Esophagus (tissue), 2 donors: ENCODE results near the gene YIF1B. TPM values are rescaled to one million over a fixed set of nuclear protein-coding genes. Genes with fewer than 3 reads are reported as not detected.

Experiments
- H3K27ac ChIP-seq, 2 donors: one replicate each; pipeline ENCODE4 v1.5.1; 2013; ENCODE audit warnings: low read depth in 2 of 2, mild to moderate bottlenecking in 2 of 2, inconsistent platforms in 1 of 2, low read length in 1 of 2, moderate library complexity in 1 of 2
- H3K27me3 ChIP-seq, 2 donors: one replicate each; pipeline ENCODE4 v1.6.1; 2013; ENCODE audit warnings: low read length in 2 of 2, control low read depth in 1 of 2, mild to moderate bottlenecking in 1 of 2; ENCODE audit not compliant: insufficient read depth in 2 of 2, control insufficient read depth in 1 of 2
- H3K36me3 ChIP-seq, 2 donors: one replicate each; pipeline ENCODE4 v1.6.1; 2013; ENCODE audit warnings: low read length in 1 of 2; ENCODE audit not compliant: control insufficient read depth in 2 of 2, insufficient read depth in 2 of 2
- H3K4me1 ChIP-seq, 2 donors: one replicate each; pipeline ENCODE4 v1.6.1; 2013; ENCODE audit warnings: low read length in 1 of 2; ENCODE audit not compliant: control insufficient read depth in 2 of 2, insufficient read depth in 2 of 2
- H3K4me3 ChIP-seq, 2 donors: one replicate each; pipeline ENCODE4 v1.5.1; 2013; ENCODE audit warnings: low read length in 2 of 2, mild to moderate bottlenecking in 2 of 2, low read depth in 1 of 2, moderate library complexity in 1 of 2
- H3K9me3 ChIP-seq, 2 donors: one replicate each; pipeline ENCODE4 v1.6.1; 2013; ENCODE audit warnings: mild to moderate bottlenecking in 2 of 2, low read depth in 1 of 2, low read length in 1 of 2, moderate library complexity in 1 of 2; ENCODE audit not compliant: control insufficient read depth in 2 of 2, insufficient read depth in 1 of 2
- WGBS, 2 donors: extraction: QIAGEN DNeasy Blood & Tissue Kit; methylation state at CpG; one replicate each; pipeline ENCODE4 v1.1.7; 2013; 5-methylcytosine and 5-hydroxymethylcytosine counted together
- polyA plus RNA-seq, 2 donors: library from polyadenylated mRNA; stranded (reverse); fragments of 200-250 nt; gene quantifications; one replicate each; pipeline ENCODE4 v1.2.3, GENCODE V29; 2013
- donor health status: healthy with polysubstance abuse.
- donor health status: Bipolar disorder and iron deficiency.

YIF1B gene
- polyA plus RNA-seq, 2 donors: 26.0 to 40.3 TPM

- peak overlapping the region; percentile 59 to 83 for H3K4me3 ChIP-seq
- peaks cover 0 to under 1% of the 10 kb centered on the region in 2 donors for H3K36me3 ChIP-seq
- no peaks in the 10 kb centered on the region for H3K9me3 ChIP-seq
- 0 to 1% methylated on average over 52 of the region's 52 CpGs for WGBS, 2 donors
- peaks cover 0 to 5% of the 10 kb centered on the region in 2 donors for H3K4me1 ChIP-seq
- no peaks in the 10 kb centered on the region for H3K27me3 ChIP-seq
- H3K27ac ChIP-seq: peak overlapping the region; percentile 98 to 100
Observed at GRCh38 chr19:38335949-38336637, 20.3 kb upstream of the YIF1B start.

GRCh38 chr19:38333245-38333644 is 17.5 kb upstream of the YIF1B start:
- Histone ChIP-seq H3K27me3 (no peaks in the 10 kb centered on the region), H3K4me3 (no peak overlapping the region), H3K36me3 (peaks cover 0 to 2% of the 10 kb centered on the region in 2 donors), H3K4me1 (peaks cover 0 to 5% of the 10 kb centered on the region in 2 donors), H3K9me3 (no peaks in the 10 kb centered on the region), H3K27ac (no peak overlapping the region)
- 88 to 90% methylated on average over 9 of the region's 9 CpGs for WGBS, 2 donors

- Histone ChIP-seq H3K4me3 (no peak overlapping the region), H3K9me3 (no peaks in the 10 kb centered on the region), H3K36me3 (peaks cover 5 to 18% of the 10 kb centered on the region in 2 donors), H3K27me3 (no peaks in the 10 kb centered on the region), H3K27ac (no peak overlapping the region), H3K4me1 (no peaks in the 10 kb centered on the region)
- 83 to 93% methylated on average over 1 of the region's 1 CpG for WGBS, 2 donors
Observed at GRCh38 chr19:38331728-38332127, 16.0 kb upstream of the YIF1B start.

- Histone ChIP-seq H3K4me1 (no peaks in the 10 kb centered on the region), H3K27me3 (no peaks in the 10 kb centered on the region), H3K36me3 (peaks cover 5 to 28% of the 10 kb centered on the region in 2 donors), H3K27ac (no peak overlapping the region), H3K9me3 (no peaks in the 10 kb centered on the region), H3K4me3 (no peak overlapping the region)
- 96 to 98% methylated on average over 7 of the region's 7 CpGs for WGBS, 2 donors
Observed at GRCh38 chr19:38329651-38330050, 13.9 kb upstream of the YIF1B start.

GRCh38 chr19:38326591-38326990 is 10.8 kb upstream of the YIF1B start:
- no peak overlapping the region for H3K27ac ChIP-seq
- no peaks in the 10 kb centered on the region for H3K27me3 ChIP-seq
- peaks cover 5 to 32% of the 10 kb centered on the region in 2 donors for H3K36me3 ChIP-seq
- no peaks in the 10 kb centered on the region for H3K9me3 ChIP-seq
- WGBS, 2 donors: 95% methylated on average over 22 of the region's 22 CpGs
- H3K4me3 ChIP-seq: no peak overlapping the region
- peaks cover 2 to 3% of the 10 kb centered on the region in 2 donors for H3K4me1 ChIP-seq

- no peaks in the 10 kb centered on the region for H3K27me3 ChIP-seq
- peaks cover 2 to 9% of the 10 kb centered on the region in 2 donors for H3K4me1 ChIP-seq
- 76 to 81% methylated on average over 4 of the region's 4 CpGs for WGBS, 2 donors
- no peak overlapping the region for H3K4me3 ChIP-seq
- H3K36me3 ChIP-seq: peaks cover 5 to 32% of the 10 kb centered on the region in 2 donors
- no peaks in the 10 kb centered on the region for H3K9me3 ChIP-seq
- peak overlapping the region in 1 of 2 donors; percentile 75 for H3K27ac ChIP-seq
Observed at GRCh38 chr19:38324431-38324830, 8.7 kb upstream of the YIF1B start.

GRCh38 chr19:38323291-38323690 is 7.5 kb upstream of the YIF1B start:
- Histone ChIP-seq H3K9me3 (no peaks in the 10 kb centered on the region), H3K4me3 (no peak overlapping the region), H3K36me3 (peaks cover 5 to 29% of the 10 kb centered on the region in 2 donors), H3K27me3 (no peaks in the 10 kb centered on the region), H3K27ac (peak overlapping the region in 1 of 2 donors; percentile 18), H3K4me1 (peaks cover 2 to 16% of the 10 kb centered on the region in 2 donors)
- WGBS, 2 donors: 66 to 78% methylated on average over 7 of the region's 7 CpGs

GRCh38 chr19:38321646-38322196 is 6.0 kb upstream of the YIF1B start:
- H3K27ac ChIP-seq: peak overlapping the region; percentile 83 to 93

GRCh38 chr19:38320969-38321339 is 5.2 kb upstream of the YIF1B start:
- Histone ChIP-seq H3K4me1 (peaks cover 2 to 16% of the 10 kb centered on the region in 2 donors), H3K27ac (peak overlapping the region; percentile 83 to 93), H3K9me3 (no peaks in the 10 kb centered on the region), H3K27me3 (no peaks in the 10 kb centered on the region), H3K36me3 (peaks cover 0 to 10% of the 10 kb centered on the region in 2 donors), H3K4me3 (peak overlapping the region; percentile 71 to 72)
- WGBS, 2 donors: 87 to 88% methylated on average over 3 of the region's 3 CpGs

More at GRCh38 chr19:38321646-38322196, 6.0 kb upstream of the YIF1B start:
- WGBS, 2 donors: 37 to 49% methylated on average over 11 of the region's 11 CpGs
- peaks cover 0 to 14% of the 10 kb centered on the region in 2 donors for H3K36me3 ChIP-seq
- H3K9me3 ChIP-seq: no peaks in the 10 kb centered on the region
- H3K27me3 ChIP-seq: no peaks in the 10 kb centered on the region
- peaks cover 2 to 16% of the 10 kb centered on the region in 2 donors for H3K4me1 ChIP-seq
- H3K4me3 ChIP-seq: peak overlapping the region; percentile 20 to 72
